Measurements from ENCODE around the gene NFATC3.

DNA sequence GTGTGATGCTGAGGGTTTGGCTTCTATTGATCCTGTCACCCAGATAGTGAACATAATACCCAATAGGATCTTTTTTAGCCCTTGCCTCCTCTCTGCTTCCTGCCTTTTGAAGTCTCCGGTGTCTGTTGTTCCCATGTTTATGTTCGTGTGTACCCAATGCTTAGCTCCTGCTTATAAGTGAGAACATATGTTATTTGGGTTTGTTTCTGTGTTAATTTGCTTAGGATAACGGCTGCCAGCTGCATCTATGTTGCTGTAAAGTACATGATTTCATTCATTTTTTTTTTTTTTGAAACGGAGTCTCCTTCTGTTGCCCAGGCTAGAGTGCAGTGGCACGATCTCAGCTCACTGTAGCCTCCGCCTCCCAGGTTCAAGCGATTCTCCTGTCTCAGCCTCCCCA is 39.1 kb upstream of the NFATC3 start:
- TF ChIP-seq, protein P1, sequence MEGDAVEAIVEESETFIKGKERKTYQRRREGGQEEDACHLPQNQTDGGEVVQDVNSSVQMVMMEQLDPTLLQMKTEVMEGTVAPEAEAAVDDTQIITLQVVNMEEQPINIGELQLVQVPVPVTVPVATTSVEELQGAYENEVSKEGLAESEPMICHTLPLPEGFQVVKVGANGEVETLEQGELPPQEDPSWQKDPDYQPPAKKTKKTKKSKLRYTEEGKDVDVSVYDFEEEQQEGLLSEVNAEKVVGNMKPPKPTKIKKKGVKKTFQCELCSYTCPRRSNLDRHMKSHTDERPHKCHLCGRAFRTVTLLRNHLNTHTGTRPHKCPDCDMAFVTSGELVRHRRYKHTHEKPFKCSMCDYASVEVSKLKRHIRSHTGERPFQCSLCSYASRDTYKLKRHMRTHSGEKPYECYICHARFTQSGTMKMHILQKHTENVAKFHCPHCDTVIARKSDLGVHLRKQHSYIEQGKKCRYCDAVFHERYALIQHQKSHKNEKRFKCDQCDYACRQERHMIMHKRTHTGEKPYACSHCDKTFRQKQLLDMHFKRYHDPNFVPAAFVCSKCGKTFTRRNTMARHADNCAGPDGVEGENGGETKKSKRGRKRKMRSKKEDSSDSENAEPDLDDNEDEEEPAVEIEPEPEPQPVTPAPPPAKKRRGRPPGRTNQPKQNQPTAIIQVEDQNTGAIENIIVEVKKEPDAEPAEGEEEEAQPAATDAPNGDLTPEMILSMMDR (IDR thresholded peaks at IDR 0.05) = no peak
- TF ChIP-seq POLR2A (IDR thresholded peaks at IDR 0.05) = no peak
